Left ventricle myocardium superior (tissue), 1 donor: ENCODE data around the gene RTN4RL2. TPM values are rescaled to one million over a fixed set of nuclear protein-coding genes. Genes with fewer than 3 reads are reported as not detected.

Experiments
- ATAC-seq: fragments of 200-7000 bp; cut with Tn5 transposase; one replicate; pipeline ENCODE4 v1.9.1; 2020; ENCODE audit warnings: mild to moderate bottlenecking, moderate library complexity
- DNase-seq: peaks from one replicate; pipeline ENCODE4 v3.0.0-alpha.2; 2020
- intact Hi-C: fragments of 100-400 bp; cut with micrococcal nuclease; formaldehyde crosslinking; loops from one replicate; pipeline ENCODE4 v1.11.0; 2022
- total RNA-seq: library from RNA; stranded (reverse); fragmentation: NEBNext Ultra II Directional; extraction: Animal tissue kit (Norgen Biotek cat#: 25700); gene quantifications from one replicate; pipeline ENCODE4 v1.2.1, GENCODE V29; 2021
- donor health status: DM: no; HTN: yes; CAD: no; lungs with severe emphysema.

RTN4RL2 gene
- total RNA-seq, 1 donor from 2014 or later, result 1.0 TPM

DNA sequence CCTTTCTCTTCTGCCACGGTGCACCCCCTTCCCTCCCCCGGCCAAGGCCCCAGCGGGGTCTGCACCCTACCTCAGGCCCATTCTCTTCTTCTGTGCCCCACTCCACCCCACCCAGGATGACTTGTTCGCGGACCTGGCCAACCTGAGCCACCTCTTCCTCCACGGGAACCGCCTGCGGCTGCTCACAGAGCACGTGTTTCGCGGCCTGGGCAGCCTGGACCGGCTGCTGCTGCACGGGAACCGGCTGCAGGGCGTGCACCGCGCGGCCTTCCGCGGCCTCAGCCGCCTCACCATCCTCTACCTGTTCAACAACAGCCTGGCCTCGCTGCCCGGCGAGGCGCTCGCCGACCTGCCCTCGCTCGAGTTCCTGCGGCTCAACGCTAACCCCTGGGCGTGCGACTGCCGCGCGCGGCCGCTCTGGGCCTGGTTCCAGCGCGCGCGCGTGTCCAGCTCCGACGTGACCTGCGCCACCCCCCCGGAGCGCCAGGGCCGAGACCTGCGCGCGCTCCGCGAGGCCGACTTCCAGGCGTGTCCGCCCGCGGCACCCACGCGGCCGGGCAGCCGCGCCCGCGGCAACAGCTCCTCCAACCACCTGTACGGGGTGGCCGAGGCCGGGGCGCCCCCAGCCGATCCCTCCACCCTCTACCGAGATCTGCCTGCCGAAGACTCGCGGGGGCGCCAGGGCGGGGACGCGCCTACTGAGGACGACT is 15.9 kb downstream of the RTN4RL2 start:
- ATAC-seq (peak; percentile 90), DNase-seq (peak; percentile 77)
- intact Hi-C loops, result no loop called here

- peak; percentile 90 for ATAC-seq
- peak; percentile 66 for DNase-seq
- intact Hi-C loops, result no loop called here
Measured at GRCh38 chr11:57476757-57477506, 16.6 kb downstream of the RTN4RL2 start.

- ATAC-seq (no peak), DNase-seq (no peak)
- intact Hi-C loops, result no loop called here
Measured at GRCh38 chr11:57477507-57478189, 17.3 kb downstream of the RTN4RL2 start.

DNA sequence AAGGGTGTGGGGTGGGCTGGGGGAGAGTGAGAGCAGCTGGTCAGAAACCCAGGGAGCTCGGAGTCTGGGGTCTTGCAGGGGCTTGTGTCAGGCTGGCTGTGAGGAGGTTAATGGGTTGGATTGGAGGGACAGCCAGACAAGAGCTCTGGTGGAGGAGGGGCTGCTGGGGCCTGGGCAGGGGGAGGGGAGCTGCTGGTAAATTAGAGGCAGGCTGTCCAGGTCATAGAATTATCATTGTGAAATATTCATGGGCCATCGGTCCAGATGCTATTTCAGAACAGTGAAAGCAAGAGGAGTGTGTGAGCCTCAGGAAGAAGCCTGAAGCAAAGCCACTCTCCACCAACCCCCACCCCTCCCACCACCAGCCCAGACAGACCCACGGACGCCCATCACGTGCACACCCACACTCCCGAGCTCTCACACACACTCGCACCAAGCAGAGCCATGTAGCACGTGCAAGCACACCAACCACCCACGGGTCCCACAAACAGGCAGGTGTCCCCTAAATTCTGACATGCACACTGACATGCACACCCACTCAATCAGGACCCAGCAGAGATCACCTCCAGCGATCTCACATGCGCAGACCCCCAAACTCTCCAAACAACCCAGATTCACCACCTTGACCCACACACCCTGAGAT is 18.8 kb downstream of the RTN4RL2 start:
- DNase-seq (no peak), ATAC-seq (no peak)
- intact Hi-C loops, result no loop called here

- intact Hi-C loops, result loop anchor here (5.0 kb wide), 1 partner anchor 133 kb away; no protein-coding TSS in a partner anchor
- no peak for ATAC-seq
Measured at GRCh38 chr11:57479911-57480310, 19.6 kb downstream of the RTN4RL2 start.

DNA sequence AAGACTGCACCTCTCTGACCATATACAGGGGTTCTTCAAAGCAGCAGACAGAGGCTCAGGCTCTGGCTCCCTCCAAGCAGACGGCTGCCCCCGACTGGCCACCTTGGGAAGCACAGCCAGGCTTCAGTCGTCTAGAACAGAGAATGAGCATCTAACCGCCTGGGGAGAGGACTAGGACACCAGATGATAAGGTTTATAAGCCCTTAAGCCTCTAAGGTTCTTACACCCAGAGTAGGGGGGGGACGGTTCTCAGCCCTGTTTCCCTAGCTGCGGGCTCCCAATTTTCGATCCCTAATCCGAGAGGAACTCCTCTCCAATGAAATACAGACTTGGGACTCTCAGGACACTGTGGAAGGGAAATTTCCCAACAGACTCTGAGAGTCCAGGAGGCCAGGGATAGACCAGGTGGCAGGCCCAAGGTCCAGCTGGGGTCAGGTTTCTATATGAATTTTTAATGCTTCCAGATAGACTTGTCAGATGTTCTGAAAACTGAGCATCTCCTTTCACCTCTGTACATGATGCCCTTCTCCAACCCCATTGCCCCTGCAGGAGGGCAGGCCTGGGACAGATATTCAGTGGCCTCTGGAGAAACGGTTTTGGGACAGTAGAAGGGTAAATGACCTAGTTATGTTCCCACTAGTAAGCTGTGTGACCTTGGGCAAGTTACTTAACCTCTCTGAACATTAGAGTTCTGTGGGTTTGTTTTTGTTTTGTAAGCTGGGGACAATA is 20.2 kb downstream of the RTN4RL2 start:
- DNase-seq, result peak; percentile 79
- intact Hi-C loops, result loop anchor here (5.0 kb wide), 1 partner anchor 133 kb away; no protein-coding TSS in a partner anchor
- peak; percentile 38 for ATAC-seq

More at GRCh38 chr11:57479911-57480310, 19.6 kb downstream of the RTN4RL2 start:
- DNase-seq, result no peak

DNA sequence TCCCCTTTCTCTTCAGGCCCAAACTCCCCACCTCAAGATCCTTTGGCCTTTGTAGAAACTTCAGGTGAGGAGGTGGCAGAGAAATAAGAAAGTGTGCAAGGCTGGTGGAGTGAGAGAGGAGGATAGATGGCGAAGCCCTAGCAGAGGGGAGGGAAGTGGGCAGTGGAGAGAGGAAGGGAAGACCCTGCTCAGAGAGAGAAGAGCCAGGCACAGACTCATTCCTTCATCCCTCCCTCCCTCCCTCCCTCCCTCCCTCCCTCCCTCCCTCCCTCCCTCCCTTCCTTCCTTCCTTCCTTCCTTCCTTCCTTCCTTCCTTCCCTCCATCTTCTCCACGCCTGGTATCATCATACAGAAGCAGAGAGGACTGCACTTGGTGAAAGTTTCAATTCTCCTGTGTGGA is 21.0 kb downstream of the RTN4RL2 start:
- DNase-seq, result no peak
- ATAC-seq, result no peak
- intact Hi-C loops, result loop anchor here (5.0 kb wide), 1 partner anchor 134 kb away; no protein-coding TSS in a partner anchor

DNA sequence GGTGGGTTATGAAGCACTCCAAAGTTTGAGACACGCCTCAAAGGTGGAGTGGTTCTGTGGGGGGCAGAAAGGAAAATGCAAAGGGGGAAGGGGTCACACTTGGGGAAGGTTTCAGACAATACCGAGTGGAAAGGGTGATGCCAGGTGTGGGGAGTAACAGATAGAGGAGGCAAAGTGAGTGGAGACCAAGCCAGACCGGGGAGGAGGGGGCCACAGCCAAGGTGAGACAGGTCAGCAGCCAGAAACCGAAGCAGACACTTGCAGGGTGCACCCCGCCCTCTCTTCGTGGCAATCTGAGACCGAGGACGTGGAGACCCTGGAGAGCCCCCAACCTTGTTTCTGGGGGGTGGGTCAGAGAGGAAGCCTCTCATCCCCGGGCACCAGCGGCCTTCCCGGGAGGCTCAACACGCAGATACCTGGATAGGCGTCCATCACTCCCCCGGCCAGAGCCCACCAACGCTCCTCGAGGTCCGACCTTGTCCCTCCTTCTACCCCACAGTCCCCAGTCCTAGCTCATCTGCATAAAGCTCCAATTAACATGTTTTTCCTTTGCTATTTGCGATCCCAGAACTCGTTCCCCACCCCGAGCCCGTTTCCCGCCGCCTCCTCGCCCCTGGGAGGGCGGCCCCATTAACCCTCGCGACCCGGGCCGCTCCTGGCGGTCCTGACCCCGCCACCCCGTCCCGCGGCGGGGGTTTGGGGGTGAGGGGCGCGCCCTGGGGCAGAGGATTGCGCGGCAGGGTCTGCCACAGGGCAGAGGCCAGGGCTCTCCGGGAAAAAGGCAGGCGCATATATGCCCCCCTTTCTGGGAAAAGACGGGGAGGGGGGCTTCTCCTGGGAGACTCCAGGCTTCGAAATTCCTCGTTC is 21.8 kb downstream of the RTN4RL2 start:
- ATAC-seq, result no peak
- no peak for DNase-seq
- intact Hi-C loops, result loop anchor here (5.0 kb wide), 1 partner anchor 135 kb away; no protein-coding TSS in a partner anchor

DNA sequence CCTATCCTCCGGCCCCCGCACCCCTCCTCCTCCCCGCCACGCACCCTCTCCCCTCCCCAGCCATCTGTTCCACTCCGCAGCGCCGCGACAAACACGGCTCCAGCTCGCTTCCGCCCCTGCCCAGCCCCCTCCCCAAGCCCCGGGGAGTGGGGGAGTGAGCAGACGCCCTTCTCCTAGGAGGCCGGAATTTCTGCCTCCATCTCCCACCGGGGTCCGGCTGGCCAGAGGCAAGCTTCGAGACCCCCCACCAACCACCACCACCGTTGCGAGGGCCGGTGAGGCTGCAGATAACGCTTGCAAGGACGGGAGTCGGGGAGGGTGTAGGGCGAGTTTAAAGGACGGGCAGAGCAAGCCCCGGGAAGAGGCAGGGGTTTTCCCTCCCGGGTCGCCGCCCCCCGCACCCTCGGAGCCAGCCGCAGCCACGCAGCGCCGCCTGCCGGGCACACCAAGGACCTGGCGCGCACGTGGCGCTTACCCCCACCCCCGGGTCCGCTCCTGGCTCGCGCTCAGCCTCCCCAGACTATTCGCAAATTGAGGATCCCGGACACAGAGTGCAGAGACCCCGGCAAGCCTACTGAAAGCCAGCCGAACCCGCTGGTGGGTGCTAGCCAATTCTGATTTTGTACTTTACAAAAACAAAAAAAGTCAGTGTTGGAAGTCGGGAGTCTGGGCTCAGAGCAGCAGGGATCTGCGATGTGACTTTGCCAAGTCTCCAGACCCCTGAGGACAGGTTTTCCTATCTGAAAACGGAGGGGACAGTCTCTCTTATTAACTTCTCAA is 22.6 kb downstream of the RTN4RL2 start:
- ATAC-seq (peak; percentile 71), DNase-seq (peak; percentile 73)
- intact Hi-C loops, result loop anchor here (5.0 kb wide), 1 partner anchor 136 kb away; no protein-coding TSS in a partner anchor

DNA sequence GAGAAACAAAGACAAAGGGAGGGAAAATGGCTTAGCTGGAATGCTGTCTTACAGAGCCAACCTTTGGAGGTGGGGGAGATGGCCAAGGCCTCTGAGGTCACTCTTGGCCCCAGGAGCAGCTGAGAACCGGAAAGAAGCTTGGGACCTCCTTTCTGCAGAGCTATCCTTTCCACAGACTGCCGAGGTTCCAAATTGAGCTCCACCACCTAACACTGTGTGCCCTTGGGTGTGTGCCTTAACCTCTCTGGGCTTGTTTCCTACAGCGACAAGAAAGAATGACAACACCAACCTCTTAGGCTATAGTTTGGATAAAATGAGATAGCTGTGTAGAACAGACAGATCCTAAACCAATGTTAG is 23.2 kb downstream of the RTN4RL2 start:
- intact Hi-C loops, result loop anchor here (5.0 kb wide), 1 partner anchor 136 kb away; no protein-coding TSS in a partner anchor
- ATAC-seq, result no peak
- DNase-seq, result no peak

GRCh38 chr11:57484141-57484710 is 23.9 kb downstream of the RTN4RL2 start:
- DNase-seq, result no peak
- intact Hi-C loops, result loop anchor here (5.0 kb wide), 1 partner anchor 137 kb away; no protein-coding TSS in a partner anchor
- ATAC-seq, result no peak

DNA sequence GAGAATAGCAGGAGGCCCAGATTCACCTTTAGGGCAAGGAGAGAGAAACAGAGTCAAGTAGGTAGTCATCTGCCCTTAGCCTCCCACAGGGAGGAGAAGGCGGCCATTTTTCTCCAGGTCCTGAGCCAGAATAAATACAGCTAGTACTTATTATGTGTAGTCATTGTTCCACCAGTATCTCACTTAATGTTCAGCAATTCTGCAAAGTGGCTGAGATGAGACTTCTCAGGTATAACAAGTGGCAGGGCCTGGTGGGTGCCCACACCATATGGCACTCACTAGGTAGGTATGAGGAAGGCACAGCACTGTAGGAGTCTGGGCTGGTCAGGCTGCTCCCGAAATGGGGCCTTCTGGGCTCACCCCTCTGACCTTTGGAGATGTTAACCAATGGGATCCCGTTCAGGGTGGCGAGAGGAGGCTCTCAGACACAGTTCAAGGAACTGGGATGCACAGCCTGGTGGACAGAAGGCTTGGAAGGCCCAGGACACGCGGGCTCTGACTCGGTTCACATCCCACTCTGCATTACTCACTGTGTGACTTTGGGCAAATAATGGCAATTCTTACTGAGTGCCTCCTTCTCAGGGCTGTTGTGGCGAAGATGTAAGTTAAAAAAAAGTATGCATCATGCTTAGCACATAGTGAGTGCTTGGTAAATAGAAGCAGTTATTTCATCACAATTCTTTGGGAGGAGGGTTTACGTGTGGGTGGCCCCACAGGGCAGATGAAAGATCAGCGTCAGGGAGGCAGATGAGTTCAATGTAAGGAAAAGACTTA is 25.1 kb downstream of the RTN4RL2 start:
- intact Hi-C loops, result no loop called here
- ATAC-seq, result no peak
- no peak for DNase-seq

DNA sequence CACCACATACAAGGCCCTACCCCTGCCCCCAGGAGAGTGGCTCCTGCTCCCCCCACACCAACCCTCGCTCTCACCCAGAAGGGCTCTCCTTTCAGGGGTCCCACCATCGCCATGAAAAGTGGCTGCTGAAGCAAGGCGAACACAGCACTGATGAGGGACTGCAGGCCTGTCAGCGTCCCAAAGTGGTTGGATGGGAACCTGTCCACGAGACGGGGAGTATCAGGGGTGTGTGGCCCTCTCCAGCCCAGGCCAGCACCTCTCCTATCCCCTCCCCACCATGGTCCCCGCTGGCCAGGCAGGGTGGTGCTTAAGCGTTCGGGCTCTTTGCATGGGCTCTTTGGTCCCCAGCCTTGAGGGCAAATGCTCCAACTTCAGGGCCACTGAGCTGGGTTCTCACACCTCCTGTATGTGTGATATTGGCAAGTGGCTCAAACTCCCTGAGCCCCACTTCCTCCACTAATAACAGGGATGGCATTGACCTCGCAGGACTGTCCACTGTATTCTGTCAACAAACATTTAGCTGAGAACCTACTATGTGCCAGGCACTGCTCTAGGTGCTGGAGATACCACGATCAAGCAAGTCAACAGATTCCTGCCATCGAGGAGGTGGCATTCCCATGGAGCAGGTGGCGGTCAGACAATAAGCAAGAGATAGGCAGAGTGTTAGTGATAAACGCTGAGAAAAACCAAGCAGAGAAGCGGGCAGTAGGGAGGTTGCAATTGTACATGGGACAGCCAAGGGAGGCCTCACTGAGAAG is 26.9 kb downstream of the RTN4RL2 start:
- intact Hi-C loops, result no loop called here
- ATAC-seq (no peak), DNase-seq (no peak)

DNA sequence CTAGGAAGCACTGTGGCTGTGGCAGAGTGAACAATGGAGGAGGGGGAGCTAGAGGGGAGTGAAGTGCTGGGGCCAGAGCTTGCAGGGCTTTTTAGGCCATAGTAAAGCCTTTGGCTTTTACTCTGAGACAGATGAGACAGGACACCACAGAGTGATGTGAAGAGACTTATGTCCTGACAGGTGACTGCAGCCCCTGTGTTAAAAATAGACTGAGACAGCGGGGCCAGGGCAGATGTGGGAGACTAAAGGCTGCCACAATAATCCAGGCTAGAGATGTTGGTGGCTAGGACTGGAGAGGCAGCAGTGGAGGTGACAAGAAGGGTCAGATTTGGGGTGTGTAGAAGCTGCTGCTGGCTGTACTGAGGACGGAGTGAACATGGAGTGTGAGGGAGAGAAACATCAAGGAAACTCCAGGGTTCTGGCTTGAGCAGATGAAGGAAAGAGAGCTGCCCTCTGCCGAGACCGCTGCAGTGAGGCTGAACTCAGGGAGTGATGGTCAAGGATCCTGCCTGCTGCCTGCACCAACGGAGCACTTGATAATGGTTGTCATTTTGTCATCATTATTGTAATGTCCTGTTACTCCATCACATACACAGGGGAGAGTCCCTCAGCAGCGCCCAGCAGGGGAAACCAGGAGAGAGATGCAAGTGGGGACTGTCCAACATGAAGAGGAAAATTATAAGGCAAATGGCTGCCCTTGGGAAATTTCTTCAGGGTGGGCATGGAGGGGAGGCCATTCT is 27.8 kb downstream of the RTN4RL2 start:
- DNase-seq (no peak), ATAC-seq (no peak)
- intact Hi-C loops, result no loop called here
